Omental fat pad (tissue), 4 donors: Measurements from ENCODE around the gene TOPORS. TPM values are rescaled to one million over a fixed set of nuclear protein-coding genes. Genes with fewer than 3 reads are reported as not detected.

Source experiments
- ATAC-seq: fragments of 150-250 bp; one replicate; pipeline ENCODE4 v1.9.1; 2016; ENCODE audit warnings: mild to moderate bottlenecking, moderate library complexity; ENCODE audit not compliant: low FRiP score
- DNase-seq: peaks from one replicate; pipeline ENCODE4 v3.0.0-alpha.2; 2019; ENCODE audit warnings: low spot score
- CTCF ChIP-seq, 3 donors: fragments of 450-650 bp; IDR thresholded peaks; one replicate each; pipeline ENCODE4 v1.5.1; 2016 to 2017; ENCODE audit warnings: antibody characterized with exemption in 3 of 3, mild to moderate bottlenecking in 3 of 3, moderate library complexity in 2 of 3
- total RNA-seq, 4 donors: library from RNA; depleted of rRNA; stranded (reverse); fragments of >200 nt; gene quantifications; one replicate each; pipeline ENCODE4 v1.1.0, GENCODE V29; 2016

TOPORS gene
- total RNA-seq, 4 donors from 2014 or later, result 18.0 to 27.1 (median 24.6) TPM

DNA sequence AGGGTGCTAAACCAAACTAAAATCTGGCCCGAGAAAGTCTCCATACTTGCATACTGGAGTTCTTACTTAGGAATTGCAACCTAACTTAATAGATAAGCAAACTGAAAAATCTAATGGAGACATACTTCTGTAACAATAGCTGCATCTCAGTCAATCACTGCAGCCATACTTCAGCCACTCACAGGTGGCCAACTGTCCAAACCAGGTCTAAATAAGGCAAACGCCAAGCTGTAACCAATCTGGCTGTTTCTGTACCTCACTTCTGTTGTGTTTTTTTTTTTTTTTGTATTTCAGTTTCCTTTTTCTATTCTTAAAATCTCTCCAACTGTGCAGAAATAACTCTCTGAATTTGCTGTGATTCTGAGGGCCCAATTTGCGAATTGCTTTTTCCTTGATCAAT lies 24.9 kb upstream of the TOPORS start:
- ATAC-seq (no peak), DNase-seq (no peak)
- TF ChIP-seq CTCF (IDR thresholded peaks at IDR 0.05), result no peak

DNA sequence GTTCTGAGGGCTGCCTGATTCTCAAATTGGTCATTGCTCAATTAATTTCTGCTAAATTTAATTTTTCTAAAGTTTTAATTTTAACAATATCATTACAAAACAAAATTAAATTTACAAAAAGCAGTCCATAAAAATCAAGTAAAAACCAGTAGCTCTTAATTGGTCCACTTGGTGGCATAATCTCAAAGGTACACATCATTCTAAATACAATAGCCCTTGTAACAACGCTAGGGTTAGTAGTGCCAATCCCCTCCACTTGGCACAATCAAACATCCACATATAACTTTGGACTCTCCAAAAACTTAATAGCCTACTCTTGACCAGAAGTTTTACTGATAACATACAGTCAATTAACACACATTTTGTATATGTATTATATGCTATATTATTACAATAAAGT lies 22.5 kb upstream of the TOPORS start:
- TF ChIP-seq CTCF (IDR thresholded peaks at IDR 0.05), result no peak
- ATAC-seq (no peak), DNase-seq (no peak)

DNA sequence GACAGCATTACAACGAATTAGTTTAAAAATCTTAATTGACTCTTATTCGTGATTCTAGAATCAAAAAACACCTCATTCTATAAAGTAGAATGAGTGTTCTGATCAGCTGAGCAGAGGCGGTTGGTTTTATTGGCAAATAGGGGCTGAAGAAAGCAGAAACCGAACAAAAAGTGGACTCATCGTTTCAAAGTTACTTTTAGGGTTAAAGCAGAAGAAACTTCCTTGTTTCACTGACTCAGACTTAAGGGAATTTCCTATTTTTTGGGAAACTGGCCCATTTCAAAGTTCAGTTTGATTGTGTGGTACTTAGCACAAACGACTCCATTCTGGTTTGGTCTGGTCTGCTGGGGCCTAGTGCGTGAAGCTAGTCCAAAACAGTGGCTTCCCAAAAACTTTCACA lies 21.4 kb upstream of the TOPORS start:
- ATAC-seq, result no peak
- no peak for TF ChIP-seq CTCF (IDR thresholded peaks at IDR 0.05)
- DNase-seq, result no peak

GRCh38 chr9:32572900-32573523 lies 20.6 kb upstream of the TOPORS start, which contains the start of gene NDUFB6:
Gene NDUFB6, minus strand, starts transcription at chr9:32573159. Its CDS starts 99 bp downstream, at chr9:32573060.
- no peak for TF ChIP-seq CTCF (IDR thresholded peaks at IDR 0.05)
- ATAC-seq (peak; percentile 95), DNase-seq (peak; percentile 74)

DNA sequence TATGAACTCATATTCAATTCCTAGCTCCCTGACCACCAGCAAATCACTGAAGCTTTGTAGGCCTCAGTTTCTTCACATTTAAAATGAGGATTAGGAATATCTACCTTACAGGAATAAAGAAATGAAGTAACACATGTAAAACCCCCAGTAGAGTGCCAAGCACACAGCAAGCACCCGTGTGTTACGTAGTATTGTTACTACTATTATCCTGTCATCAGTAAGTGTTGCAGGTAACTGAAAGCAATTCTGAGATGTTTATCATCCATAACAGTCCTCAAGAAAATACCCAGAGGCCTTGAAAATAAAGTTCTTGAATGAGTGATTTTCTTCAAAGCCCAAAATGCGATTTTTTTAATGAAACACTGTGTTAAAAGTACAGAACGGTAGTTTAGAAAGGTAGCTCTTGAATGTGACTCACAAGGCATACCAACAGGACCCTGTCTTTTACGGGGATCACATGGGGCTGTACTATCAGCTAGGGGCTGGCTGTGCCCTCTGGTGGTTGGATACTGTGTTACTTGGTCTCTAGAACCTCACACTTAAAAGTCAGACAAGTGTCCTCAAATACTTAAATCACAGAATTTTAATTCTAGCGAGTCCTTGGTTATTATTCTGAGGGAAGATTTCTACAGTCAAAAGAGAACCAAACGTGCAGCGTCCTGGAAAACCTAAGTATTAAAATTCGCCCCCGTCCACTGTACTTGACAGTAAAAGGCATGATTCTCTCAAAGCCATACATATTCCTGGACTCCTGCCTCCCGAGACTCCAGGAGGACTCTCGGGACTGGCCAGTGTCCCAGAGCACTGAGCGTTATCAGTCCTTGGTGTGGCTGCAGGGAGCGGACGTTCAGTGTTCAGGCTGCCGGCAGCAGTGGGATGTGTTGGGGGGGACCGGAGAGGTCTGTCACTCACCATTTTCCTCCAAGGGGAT lies 19.8 kb upstream of the TOPORS start:
- peak in 1 of 3 donors; percentile 16 for TF ChIP-seq CTCF (IDR thresholded peaks at IDR 0.05)
- DNase-seq, result peak; percentile 44
- peak; percentile 89 for ATAC-seq

- no peak for TF ChIP-seq CTCF (IDR thresholded peaks at IDR 0.05)
- no peak for DNase-seq
- no peak for ATAC-seq
These were observed 17.9 kb upstream of the TOPORS start for GRCh38 chr9:32570262-32570661.
